ENCODE results near the gene BANF2.

- TF ChIP-seq, protein P1, sequence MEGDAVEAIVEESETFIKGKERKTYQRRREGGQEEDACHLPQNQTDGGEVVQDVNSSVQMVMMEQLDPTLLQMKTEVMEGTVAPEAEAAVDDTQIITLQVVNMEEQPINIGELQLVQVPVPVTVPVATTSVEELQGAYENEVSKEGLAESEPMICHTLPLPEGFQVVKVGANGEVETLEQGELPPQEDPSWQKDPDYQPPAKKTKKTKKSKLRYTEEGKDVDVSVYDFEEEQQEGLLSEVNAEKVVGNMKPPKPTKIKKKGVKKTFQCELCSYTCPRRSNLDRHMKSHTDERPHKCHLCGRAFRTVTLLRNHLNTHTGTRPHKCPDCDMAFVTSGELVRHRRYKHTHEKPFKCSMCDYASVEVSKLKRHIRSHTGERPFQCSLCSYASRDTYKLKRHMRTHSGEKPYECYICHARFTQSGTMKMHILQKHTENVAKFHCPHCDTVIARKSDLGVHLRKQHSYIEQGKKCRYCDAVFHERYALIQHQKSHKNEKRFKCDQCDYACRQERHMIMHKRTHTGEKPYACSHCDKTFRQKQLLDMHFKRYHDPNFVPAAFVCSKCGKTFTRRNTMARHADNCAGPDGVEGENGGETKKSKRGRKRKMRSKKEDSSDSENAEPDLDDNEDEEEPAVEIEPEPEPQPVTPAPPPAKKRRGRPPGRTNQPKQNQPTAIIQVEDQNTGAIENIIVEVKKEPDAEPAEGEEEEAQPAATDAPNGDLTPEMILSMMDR (IDR thresholded peaks at IDR 0.05), result no peak
- TF ChIP-seq POLR2A (IDR thresholded peaks at IDR 0.05), result no peak
Measured at GRCh38 chr20:17675519-17676377, 24.0 kb upstream of the BANF2 start.

All from heart left ventricle (tissue), 13 donors.